ENCODE data around the gene SRSF7.

SRSF7 gene

DNA sequence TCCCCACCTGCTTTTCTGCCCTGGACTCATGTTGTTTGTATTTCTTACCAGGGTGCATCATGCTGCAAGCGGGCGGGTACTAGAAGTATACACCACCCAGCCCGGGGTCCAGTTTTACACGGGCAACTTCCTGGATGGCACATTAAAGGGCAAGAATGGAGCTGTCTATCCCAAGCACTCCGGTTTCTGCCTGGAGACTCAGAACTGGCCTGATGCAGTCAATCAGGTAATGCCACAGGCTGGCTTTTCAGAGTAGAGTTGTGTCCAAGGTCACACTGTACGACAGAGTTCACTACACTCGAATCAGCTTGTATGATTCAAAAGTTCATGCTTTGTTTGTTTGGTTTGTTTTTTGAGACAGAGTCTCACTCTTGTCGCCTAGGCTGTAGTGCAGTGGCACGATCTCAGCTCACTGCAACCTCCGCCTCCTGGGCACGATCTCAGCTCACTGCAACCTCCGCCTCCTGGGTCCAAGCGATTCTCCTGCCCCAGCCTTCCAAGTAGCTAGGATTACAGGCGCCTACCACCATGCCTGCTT, 19.4 kb downstream of the SRSF7 start:
- H3K4me3 ChIP-seq (ENCODE audit: low read depth, low read length), result no peak overlapping the region
- no peak for DNase-seq (ENCODE audit: low read depth)
- TF ChIP-seq, protein P1, sequence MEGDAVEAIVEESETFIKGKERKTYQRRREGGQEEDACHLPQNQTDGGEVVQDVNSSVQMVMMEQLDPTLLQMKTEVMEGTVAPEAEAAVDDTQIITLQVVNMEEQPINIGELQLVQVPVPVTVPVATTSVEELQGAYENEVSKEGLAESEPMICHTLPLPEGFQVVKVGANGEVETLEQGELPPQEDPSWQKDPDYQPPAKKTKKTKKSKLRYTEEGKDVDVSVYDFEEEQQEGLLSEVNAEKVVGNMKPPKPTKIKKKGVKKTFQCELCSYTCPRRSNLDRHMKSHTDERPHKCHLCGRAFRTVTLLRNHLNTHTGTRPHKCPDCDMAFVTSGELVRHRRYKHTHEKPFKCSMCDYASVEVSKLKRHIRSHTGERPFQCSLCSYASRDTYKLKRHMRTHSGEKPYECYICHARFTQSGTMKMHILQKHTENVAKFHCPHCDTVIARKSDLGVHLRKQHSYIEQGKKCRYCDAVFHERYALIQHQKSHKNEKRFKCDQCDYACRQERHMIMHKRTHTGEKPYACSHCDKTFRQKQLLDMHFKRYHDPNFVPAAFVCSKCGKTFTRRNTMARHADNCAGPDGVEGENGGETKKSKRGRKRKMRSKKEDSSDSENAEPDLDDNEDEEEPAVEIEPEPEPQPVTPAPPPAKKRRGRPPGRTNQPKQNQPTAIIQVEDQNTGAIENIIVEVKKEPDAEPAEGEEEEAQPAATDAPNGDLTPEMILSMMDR (IDR thresholded peaks at IDR 0.05; ENCODE audit: low read depth, low read length), result no peak
- TF ChIP-seq MYC (IDR thresholded peaks at IDR 0.05; ENCODE audit: low read depth, low read length) (no peak), POLR2A (IDR thresholded peaks at IDR 0.05; ENCODE audit: extremely low read depth, insufficient read length) (no peak)
- TF ChIP-seq, protein P2, sequence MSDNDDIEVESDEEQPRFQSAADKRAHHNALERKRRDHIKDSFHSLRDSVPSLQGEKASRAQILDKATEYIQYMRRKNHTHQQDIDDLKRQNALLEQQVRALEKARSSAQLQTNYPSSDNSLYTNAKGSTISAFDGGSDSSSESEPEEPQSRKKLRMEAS (IDR thresholded peaks at IDR 0.05; ENCODE audit: low read depth, low read length), result no peak

DNA sequence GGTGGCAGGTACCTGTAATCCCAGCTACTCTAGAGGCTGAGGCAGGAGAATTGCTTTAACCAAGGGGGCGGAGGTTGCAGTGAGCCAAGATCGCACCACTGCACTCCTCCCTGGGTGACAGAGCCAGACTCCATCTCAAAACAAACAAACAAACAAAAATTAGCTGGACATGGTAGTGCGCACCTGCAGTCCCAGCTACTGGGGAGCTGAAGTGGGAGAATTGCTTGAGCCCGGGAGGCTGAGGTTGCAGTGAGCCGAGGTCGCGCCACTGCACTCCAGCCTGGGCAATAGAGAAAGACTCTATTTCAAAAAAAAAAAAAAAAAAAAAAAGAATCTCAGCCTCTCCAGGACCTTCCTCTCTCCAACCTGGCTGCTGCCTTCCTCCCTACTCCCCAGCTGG, 20.1 kb downstream of the SRSF7 start:
- no peak for DNase-seq (ENCODE audit: low read depth)
- TF ChIP-seq MYC (IDR thresholded peaks at IDR 0.05; ENCODE audit: low read depth, low read length) (no peak), POLR2A (IDR thresholded peaks at IDR 0.05; ENCODE audit: extremely low read depth, insufficient read length) (no peak)
- TF ChIP-seq, protein P2 (IDR thresholded peaks at IDR 0.05; ENCODE audit: low read depth, low read length), result no peak
- no peak overlapping the region for H3K4me3 ChIP-seq (ENCODE audit: low read depth, low read length)

DNA sequence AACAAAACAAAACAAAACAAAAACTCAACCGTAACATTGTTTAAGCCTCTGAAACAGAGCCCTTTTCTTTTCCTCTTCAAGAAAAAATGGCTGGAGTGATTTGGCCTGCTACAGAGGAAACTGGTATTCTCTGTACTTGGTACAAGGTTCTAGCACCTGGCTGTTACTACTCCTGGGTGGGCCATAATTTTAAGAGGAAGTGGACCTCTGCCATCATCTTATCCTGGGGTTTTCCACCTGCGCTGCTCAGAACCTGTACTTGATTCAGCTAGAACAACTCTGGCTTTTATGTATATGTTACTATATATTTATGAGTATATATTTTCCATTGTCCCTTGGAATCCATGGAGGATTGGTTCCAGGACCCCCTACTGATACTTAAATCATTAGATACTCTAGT, 22.5 kb downstream of the SRSF7 start:
- DNase-seq (ENCODE audit: low read depth), result no peak
- no peak overlapping the region for H3K4me3 ChIP-seq (ENCODE audit: low read depth, low read length)
- TF ChIP-seq, protein P1 (IDR thresholded peaks at IDR 0.05; ENCODE audit: low read depth, low read length), result no peak
- no peak for TF ChIP-seq POLR2A (IDR thresholded peaks at IDR 0.05; ENCODE audit: extremely low read depth, insufficient read length)
- no peak for TF ChIP-seq MYC (IDR thresholded peaks at IDR 0.05; ENCODE audit: low read depth, low read length)
- TF ChIP-seq, protein P2 (IDR thresholded peaks at IDR 0.05; ENCODE audit: low read depth, low read length), result no peak

DNA sequence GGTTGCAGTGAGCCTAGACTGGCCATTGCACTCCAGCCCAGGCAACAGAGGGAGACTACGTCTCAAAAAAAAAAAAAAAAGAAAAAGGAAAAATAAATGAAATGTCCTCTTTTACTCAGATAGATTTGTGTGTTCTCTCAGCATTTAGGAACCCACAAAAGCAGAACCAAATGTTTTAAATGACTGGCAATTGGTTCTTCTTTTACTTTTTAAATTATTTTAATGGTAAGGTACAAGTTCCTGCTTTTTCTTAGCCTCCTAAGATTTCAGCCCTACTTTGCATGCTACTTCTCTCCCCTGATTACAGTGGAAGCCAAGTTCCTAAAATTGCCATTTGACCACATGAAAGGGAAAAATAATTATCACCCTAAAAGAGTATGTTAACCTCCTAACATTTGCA, 23.5 kb downstream of the SRSF7 start:
- DNase-seq (ENCODE audit: low read depth), result no peak
- TF ChIP-seq, protein P1 (IDR thresholded peaks at IDR 0.05; ENCODE audit: low read depth, low read length), result no peak
- TF ChIP-seq POLR2A (IDR thresholded peaks at IDR 0.05; ENCODE audit: extremely low read depth, insufficient read length), result no peak
- TF ChIP-seq MYC (IDR thresholded peaks at IDR 0.05; ENCODE audit: low read depth, low read length), result no peak
- TF ChIP-seq, protein P2 (IDR thresholded peaks at IDR 0.05; ENCODE audit: low read depth, low read length), result no peak
- no peak overlapping the region for H3K4me3 ChIP-seq (ENCODE audit: low read depth, low read length)

DNA sequence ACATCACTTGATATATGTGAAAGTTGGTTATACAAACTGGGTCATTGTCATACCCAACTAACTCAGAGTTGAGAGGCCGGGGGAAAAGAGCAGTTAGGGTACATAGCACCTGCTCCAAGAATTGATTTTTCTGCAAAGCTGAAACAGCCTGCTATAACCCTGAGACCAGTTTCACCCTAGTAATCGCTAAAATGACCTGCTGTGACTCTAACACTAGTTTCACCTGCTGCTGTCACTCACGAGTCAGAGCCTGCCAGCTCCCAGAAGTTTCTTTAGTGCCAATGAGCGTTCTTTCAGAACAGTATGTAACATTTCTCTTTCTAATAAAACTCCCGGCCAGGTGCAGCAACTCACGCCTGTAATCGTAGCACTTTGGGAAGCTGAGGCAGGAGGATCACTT, 28.0 kb downstream of the SRSF7 start:
- no peak for TF ChIP-seq POLR2A (IDR thresholded peaks at IDR 0.05; ENCODE audit: extremely low read depth, insufficient read length)
- TF ChIP-seq, protein P2 (IDR thresholded peaks at IDR 0.05; ENCODE audit: low read depth, low read length), result no peak
- no peak for TF ChIP-seq MYC (IDR thresholded peaks at IDR 0.05; ENCODE audit: low read depth, low read length)
- TF ChIP-seq, protein P1 (IDR thresholded peaks at IDR 0.05; ENCODE audit: low read depth, low read length), result no peak
- H3K4me3 ChIP-seq (ENCODE audit: low read depth, low read length), result no peak overlapping the region
- no peak for DNase-seq (ENCODE audit: low read depth)

DNA sequence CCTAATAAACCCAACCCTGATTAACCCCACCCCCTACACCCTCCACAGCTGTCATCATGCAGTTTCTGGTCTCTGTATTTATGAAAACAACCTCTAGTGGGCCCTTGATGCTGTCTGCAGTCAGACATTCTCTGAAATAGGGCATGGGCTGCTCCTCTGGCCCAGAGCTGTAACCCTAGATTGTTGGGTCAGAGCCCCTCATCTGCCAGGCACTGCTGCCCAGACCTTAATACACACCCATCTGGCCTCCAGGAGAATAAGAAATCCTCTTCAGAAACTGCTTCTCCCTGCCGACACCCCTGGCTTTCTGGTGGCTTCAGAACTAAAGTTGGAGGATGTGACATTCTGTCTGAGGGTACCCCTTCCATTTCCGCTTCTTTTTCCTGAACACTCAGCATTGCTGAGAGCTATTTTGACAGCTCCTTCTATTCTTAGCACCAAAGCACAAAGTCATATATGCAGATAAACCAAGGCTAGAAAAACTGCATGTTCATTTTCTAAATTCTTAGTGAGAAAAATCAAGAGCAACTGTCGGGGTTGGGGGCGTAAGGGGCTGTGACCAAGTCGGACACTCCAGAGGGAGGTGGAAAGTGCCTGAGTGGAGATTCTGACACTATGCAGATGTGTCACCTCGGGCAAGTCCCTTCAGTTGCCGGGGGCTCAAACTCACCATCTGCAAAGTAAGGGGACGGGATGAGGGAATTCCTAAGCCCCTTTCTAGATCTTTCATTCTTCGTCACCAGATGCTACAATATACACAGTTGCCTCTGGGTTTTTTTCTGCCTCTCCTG, 28.7 kb downstream of the SRSF7 start:
- DNase-seq (ENCODE audit: low read depth), result no peak
- no peak for TF ChIP-seq MYC (IDR thresholded peaks at IDR 0.05; ENCODE audit: low read depth, low read length)
- TF ChIP-seq, protein P1 (IDR thresholded peaks at IDR 0.05; ENCODE audit: low read depth, low read length), result no peak
- no peak for TF ChIP-seq POLR2A (IDR thresholded peaks at IDR 0.05; ENCODE audit: extremely low read depth, insufficient read length)
- TF ChIP-seq, protein P2 (IDR thresholded peaks at IDR 0.05; ENCODE audit: low read depth, low read length), result no peak
- no peak overlapping the region for H3K4me3 ChIP-seq (ENCODE audit: low read depth, low read length)
